HG03175 (cell line): ENCODE results near the gene ZNF770.
A peak's percentile ranks its signal among the peaks of the same experiment; 100 is the strongest.

Experiments used
- ATAC-seq: cut with Tn5 transposase; IDR thresholded peaks from one replicate; pipeline ENCODE4 v1.9.1; 2021; ENCODE audit warnings: mild to moderate bottlenecking, moderate library complexity; ENCODE audit not compliant: unreplicated experiment

The ZNF770 gene, protein sequence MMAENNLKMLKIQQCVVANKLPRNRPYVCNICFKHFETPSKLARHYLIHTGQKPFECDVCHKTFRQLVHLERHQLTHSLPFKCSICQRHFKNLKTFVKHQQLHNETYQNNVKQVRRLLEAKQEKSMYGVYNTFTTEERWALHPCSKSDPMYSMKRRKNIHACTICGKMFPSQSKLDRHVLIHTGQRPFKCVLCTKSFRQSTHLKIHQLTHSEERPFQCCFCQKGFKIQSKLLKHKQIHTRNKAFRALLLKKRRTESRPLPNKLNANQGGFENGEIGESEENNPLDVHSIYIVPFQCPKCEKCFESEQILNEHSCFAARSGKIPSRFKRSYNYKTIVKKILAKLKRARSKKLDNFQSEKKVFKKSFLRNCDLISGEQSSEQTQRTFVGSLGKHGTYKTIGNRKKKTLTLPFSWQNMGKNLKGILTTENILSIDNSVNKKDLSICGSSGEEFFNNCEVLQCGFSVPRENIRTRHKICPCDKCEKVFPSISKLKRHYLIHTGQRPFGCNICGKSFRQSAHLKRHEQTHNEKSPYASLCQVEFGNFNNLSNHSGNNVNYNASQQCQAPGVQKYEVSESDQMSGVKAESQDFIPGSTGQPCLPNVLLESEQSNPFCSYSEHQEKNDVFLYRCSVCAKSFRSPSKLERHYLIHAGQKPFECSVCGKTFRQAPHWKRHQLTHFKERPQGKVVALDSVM

DNA sequence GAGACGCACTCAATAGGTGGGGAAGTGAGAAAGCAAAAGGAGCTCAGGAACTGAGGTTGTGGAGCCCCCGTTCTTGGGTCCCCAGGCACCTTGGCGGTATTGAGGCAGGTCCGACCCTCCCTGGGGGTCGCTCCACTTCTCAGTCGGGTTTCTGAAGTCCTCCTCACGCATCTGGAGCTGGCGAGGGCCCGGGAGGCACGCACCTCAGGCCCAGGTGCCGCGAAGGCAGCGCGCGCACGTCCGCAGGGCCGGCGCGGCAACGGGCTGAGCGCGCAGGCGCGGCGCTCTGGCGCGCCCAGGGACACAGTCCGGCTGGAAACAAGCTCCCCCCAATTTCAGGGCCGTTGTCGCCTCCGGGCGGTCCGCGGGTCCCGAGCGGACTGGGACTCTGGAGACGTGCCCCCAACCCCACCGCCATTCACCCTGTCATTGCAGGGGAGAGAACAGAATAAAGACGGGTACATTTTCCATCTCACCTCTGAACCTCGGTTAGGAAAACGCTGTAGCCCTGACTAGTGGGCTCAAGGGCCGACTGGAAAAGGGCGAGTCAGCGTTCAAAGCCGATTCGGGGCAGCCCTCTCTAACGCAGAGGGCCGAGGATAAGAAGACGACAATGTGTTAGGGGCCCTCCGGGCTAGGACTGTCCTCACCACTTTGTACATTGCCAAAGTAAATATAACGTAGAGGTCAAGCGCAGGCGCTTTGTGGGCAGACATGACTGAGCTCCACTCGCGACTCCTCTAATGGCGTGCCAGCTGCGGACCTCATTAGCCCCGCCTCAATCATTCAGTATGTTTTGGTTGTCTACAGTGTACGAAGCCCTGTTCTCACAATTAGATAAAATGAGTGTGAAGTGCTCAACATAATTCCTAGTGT is at the start of gene ZNF770:
TSS of gene ZNF770 (minus strand) at position 261 of the 876 bp plus-strand sequence. CDS start 4,853 bp downstream, outside the sequence.
- ATAC-seq: peak; percentile 74

DNA sequence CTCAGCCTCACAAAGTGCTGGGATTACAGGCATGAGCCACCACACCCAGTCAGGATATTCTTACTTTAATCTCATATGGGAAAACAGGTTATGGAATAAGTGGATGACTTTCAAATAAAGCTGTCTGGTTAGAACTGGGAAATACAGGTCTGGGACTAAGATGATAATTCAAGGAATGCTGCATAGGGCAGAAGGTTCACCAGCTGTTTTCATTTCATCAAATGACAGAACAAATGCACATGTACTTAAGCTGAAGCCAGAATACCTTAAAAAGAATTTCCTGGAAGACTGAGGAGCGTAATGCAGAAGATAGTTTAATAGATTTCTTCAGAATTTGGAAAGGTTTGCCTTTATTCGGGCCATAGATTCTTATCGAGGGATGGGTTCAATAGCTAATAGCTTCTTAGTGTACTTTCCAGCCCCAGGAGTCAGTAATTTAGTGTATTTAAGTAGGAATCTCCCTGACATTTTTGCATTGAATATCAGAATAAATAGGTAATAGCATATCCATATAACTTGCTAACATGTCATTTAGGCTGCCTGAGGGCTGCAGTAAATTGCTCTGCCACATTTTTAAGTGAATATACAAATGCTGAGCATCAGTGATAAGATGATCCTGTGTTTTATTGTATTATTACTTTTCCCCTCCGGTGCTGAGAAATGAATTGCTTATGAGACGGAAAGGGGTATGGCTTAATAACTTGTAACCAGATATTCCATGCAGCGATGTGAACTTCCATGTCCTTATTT is 40.3 kb upstream of the ZNF770 start:
- ATAC-seq: no peak

DNA sequence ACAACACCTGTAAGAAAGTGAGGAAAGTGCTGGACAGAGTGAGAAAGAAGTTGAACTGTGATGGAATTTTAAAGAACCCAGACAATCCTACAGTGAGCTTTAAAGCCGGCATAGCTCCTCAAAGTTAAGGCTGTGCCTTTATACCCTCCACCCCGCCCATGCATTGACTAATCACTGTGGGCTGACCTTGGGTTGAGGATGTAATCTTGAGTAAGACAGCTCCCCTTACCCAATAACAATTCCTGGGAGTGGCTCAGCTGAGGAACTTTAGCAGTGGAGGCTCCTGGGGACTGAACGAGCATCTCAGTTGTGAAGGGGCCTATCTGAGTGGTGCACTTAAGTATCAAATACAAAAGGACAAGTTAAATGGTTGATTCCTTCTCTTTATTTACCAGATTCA is 35.7 kb upstream of the ZNF770 start:
- ATAC-seq: no peak

DNA sequence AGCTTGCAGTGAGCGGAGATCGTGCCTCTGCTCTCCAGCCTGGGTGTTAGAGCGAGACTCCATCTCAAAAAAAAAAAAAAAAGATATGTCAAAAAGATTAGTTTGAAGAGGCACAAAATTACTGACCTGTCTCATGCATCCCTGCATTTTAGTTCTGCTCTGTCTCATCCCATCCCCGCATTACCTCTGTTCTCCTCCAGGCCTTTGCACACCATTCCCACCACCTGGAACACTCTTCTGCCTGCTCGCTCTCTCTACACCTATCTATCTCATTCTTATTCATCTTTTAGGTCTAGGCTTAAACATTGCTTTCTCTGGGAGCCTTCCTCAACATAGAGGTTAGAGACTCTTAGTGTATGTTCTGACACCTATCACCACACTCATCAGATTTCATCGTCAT is 32.9 kb upstream of the ZNF770 start:
- no peak for ATAC-seq

DNA sequence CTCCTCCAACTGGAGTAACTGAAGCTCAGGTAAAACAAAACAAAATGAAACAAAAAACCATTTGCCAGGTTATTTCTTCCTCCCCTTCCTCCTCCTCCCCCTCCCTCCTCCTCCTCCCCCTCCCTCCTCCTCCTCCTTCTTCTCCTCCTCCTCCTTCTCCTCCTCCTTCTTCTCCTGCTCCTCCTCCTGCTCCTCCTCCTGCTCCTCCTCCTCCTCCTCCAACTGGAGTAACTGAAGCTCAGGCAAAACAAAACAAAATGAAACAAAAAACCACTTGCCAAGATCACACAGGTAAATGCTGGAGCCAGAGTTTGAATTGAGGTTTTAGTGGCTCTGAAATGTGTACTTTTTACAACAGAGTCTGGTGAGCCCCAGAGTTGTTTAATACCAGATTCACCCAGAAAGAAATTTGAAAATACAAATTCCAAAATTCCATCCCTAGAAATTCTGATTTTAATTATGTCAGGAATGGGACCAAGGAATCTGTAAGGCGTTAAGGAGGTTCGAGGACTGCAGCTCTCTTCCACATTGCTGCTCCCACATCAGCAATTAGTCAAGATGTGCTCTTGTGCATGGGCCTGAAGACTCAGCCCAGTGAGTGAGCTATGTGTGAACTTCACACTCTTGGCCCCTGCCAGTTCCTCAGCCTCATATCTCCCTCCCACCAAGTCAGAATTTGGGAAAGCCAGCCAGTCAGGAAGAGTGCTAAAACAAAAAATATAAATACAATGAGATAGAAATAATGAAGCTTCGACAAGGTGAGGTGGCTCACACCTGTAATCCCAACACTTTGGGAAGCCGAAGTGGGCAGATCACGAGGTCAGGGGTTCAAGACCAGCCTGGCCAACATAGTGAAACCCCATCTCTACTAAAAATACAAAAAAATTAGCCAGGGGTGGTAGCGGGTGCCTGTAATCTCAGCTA is 31.6 kb upstream of the ZNF770 start:
- ATAC-seq: no peak

DNA sequence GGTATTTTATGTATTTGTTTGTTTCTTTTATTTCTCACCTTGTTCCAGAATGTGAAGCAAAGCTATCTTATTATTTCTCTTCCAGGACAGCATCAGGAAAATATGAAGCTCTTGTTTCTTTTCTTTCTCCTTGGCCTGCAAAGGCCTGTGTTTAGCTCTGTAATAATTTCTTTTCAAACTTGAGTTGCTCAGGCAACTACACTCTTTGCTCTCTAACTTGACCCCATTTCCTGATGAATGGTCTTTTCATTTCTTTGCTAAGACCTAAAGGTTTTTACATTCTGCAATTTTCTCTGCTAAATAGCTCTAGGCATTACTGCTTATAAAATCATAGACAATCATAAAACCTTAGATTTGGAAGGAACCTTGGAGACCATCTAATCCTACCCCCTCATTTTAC is 26.2 kb upstream of the ZNF770 start:
- ATAC-seq: no peak

DNA sequence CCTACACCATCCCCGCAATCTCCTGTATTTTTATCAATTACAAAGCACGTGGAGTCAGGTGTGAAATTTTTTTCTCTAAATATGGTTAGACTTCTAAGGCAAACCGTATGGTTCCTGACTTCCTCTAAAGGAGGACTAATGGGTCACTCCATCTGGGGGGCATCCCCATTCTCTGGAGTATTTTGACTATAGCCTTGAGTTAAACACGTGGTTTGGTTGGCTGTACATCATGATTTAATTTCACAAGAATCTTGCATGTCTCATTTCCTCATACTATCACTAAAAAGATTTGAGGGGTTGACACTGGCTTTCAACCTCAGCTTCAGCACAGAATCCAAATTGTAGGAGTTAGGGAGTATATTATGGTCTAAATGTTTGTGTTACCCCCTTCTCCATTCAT is 25.3 kb upstream of the ZNF770 start:
- ATAC-seq: no peak

DNA sequence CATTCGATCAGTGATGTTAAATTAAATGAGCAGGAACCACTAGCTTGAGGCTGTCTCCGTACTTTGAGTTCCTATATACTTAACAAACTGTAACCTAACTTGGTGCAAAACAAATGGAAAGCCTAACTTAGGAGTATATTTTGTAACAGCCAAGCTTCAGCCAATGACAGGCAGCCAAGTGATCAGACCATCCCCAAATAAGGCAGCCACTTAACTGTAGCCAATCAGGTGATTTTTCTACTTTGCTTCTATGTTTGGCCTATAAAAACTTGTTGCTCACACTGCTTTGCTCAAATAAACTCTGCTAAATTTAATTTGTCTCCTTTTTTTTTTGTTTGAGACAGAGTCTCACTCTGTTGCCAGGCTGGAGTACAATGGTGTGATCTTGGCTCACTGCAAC is 19.3 kb upstream of the ZNF770 start:
- no peak for ATAC-seq

DNA sequence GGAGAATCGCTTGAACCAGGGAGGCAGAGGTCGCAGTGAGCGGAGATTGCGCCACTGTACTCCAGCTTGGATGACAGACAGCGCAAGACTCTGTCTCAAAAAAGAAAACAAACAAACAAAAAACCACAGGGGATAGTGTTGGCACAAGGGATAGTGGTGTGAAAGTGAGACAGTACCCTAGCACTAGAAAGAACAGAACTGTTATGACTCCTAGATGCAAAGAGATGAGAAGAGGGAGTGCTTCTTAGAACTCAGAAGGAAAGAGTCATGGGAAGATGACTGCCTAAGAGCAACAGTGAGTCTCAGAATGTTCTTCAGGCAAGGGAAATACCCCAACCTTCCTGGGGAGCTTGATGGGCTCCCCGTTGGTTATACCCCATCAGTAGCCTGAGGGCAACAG is 17.8 kb upstream of the ZNF770 start:
- no peak for ATAC-seq

DNA sequence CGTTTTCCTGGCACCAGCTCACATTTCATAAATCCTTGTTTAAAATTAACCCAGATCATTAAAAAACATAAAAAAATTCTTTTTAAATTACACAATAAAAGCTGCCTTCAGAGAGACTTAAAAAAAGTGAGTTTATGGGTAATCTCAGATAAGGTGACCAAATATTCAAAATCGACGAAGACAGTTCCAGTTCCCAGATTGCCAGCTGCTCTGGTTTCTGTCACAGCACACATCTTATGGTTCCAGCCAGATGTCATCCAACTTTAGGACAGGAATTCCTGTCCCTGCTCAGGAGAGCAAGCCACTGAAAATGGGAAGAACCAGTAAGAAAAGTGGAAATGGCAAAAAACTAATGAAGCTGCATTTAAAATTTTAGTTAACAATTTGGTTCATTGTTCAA is 15.8 kb upstream of the ZNF770 start:
- ATAC-seq: no peak

DNA sequence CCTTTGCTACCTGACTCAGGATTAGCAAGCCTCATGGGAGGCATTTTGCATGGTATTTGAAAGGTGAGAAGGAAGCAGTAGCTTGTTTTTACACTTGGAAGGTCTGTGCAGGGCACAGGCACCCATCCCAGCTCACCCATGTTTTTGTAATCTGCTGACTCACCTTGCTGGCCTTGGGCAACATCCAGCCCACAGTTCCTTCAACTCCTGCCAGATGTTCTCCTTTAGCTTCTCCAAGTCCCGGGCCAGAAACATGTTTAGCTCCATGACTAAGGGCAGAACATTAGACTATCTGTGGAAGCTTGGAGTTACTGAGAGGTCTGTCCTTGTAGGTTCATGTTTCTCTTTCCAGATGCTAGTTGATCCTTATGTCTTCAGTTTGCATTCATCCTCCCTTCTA is 12.4 kb upstream of the ZNF770 start:
- ATAC-seq: no peak

DNA sequence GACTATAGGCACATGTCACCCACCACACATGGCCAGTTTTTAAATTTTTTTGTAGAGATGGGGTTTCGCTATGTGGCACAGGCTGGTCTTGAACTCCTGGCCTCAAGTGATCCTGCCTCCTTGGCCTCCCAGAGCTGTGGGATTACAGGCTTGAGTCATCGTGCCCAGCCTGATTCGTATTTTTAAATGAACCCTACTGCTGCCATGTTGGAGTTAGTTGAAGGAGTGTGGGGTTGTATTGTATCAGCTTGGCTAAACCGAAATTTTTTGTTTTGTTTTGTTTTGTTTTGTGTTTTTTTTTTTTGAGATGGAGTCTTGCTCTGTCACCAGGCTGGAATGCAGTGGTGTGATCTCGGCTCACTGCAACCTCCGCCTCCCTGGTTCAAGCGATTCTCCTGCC is 11.8 kb upstream of the ZNF770 start:
- ATAC-seq: no peak

DNA sequence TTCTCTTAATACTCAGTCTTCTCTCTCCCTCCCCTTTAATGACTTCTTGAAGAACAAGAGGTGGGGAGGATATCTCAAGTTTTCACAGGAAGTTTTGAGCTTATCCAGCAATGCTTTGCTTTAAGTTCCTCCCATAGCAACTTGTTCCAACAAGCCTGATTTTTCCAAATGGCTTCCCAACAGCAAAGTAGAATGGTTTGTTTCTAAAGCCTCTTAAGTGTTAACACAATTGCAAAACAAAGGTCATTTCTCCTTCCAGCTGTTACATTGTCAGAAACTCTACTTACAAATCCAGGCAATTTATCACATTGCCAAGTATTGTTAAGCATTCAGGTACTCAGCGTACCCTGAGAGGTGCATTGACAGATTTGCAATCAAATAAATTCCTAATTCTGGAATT is 6.8 kb upstream of the ZNF770 start:
- no peak for ATAC-seq

DNA sequence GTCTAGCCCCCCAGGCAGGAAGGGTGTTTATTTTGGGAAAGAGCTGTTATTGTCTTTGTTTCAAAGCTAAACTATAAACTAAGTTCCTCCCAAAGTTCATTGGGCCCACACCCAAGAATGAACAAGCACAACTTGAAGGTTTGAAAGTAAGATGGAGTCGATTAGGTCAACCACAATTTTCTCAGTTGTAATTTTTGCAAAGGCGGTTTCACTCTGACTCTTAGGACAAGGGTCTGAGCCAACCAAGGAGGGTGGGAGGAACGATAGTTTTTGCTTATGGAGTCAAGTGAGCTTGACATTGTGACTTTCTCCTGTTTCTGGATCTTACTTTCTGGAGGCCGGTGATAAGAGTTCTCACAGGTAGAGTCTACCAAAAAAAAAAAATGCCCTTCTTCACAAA is 5.8 kb upstream of the ZNF770 start:
- ATAC-seq: peak; percentile 92

DNA sequence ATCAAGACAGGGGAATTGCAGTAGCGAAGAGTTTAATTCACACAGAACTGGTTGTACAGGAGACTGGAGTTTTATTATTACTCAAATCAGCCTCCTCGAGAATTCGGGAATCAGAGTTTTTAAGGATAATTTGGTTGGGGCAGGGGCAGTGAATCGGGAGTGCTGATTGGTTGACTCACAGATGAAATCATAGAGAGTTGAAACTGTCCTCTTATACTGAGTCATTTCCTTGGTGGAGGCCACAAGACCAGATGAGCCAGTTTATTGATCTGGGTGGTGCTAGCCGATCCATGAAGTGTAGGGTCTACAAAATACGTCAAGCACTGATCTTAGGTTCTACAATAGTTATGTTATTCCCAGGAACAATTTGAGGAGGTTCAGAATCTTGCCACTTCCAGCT is 5.3 kb upstream of the ZNF770 start:
- ATAC-seq: no peak

DNA sequence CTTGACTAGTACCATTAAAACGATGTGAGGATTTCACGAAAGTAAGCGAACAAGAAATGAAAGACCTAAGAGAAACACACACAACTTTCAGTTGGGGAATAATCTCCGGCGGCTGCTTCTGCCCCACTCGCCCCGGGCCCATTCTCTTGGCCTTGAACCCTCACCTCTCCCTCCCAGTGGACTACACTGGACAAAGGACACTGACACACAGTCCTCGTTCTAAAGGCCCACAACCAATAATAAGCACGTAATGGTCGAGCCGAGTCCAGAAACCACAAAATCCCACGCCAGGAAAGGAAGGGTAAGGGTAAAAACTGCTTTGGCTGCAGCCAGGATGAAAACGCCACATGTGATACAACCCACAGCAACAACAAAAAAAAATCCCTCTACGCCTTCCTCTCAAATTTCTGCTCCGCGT is 469 bp downstream of the ZNF770 start:
- ATAC-seq: no peak

DNA sequence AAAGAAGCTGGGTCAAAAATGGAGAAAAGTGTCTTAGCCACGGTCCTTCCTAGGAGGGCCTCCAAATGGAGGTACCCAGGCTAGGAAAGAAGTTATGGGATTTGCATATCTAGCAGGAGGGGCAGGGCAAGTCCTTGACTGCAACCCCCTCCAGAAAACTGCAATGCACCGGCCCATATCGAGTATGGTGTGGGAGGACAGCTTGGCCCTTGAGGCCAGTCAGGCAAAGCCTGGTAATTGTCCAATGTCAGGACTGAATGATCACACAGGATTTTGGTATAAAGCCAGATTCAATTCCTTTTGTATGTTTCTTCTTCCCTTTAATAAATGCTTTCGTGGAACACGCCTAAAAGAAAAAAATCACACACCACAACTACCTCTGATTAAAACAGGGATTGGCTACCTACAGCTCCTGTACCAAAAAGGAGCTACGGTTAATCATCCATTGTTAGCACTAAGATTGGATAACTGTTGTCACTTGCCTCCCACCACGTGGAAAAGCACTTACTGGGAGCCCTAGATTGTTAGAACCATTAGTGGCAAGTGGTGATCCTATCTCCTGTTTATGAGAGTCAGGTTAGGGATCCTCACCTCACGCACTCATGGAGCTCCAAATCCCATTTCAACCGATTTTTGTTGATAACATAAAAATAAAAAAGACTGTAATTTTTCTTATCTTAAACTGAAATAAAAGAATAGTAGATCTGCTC is 1.2 kb downstream of the ZNF770 start:
- no peak for ATAC-seq

DNA sequence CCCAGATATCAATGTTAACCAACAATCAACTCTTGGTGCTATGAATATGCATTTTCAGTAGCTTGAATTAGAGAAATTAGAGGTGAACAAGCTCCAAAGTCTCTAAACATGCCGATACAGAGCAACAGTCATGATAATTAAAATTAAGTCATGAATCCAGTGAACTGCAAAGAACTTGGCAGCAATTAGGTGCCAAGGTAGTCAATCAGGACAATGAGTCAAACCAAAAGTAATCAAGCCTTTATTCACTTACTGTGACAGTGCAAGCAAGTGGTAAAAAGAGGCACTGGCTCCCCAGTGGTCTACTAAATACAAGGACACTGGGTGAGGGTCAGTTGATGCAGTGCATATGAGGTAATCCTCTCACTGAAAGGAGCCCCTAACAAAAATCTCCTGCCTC is 1.8 kb downstream of the ZNF770 start:
- no peak for ATAC-seq
